NT2/D1 (cell line): ENCODE data around the gene IL25.

Experiments used
- SUZ12 ChIP-seq: IDR thresholded peaks from 2 replicates; pipeline ENCODE4 v1.6.1; 2011; ENCODE audit not compliant: insufficient read length, insufficient read depth; ENCODE audit errors: extremely low read depth
- YY1 ChIP-seq: IDR thresholded peaks from 2 replicates; pipeline ENCODE4 v1.6.1; 2011; ENCODE audit not compliant: insufficient read length, insufficient read depth

GRCh38 chr14:23389396-23389795 is 16.8 kb downstream of the IL25 start:
- TF ChIP-seq YY1 (no peak), SUZ12 (no peak)
